Measurements from ENCODE around the gene KMT2C. TPM values are rescaled to one million over a fixed set of nuclear protein-coding genes. Genes with fewer than 3 reads are reported as not detected.

Gene KMT2C
- total and polyA plus RNA-seq, 4 donors = 5.8 to 123 (median 56.2) TPM

DNA sequence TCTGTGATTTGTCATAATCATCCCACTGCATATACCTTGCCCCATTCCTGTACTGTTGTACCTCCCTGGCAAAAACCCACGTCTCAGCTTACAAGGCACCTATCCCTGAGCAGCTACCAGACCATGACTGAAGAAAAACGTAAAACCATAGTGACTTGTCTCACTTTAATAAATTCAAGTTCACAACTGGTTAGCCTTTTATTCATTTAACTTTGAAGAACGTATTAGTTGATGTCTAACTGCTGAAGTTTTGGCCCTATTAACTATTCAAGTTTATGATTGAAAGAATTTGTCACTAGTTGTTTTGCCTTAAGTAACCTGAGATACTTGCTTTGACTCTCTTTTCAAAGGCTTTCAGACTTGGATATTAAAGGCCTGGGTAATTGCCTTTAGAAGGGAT lies 350.7 kb downstream of the KMT2C start:
- H3K27me3 ChIP-seq (ENCODE audit: control insufficient read depth in 1 of 2, insufficient read depth in 2 of 2, low read length in 1 of 2) = no peaks in the 10 kb centered on the region
- ATAC-seq (ENCODE audit: low FRiP score) (no peak), DNase-seq (no peak)
- H3K36me3 ChIP-seq (ENCODE audit: control insufficient read depth in 1 of 2, insufficient read depth in 2 of 2, low read length in 1 of 2) = no peaks in the 10 kb centered on the region
- no peak overlapping the region for H3K27ac ChIP-seq (ENCODE audit: low read depth in 1 of 2, low read length in 2 of 2)
- 92 to 93% methylated on average over 3 of the region's 3 CpGs for WGBS, 2 donors
- intact Hi-C loops (cut with DNase I) = no loop called here
- no peaks in the 10 kb centered on the region for H3K4me1 ChIP-seq (ENCODE audit: control insufficient read depth in 1 of 2, insufficient read depth in 2 of 2, low read length in 2 of 2)
- H3K9me3 ChIP-seq (ENCODE audit: control insufficient read depth, low read length) = no peaks in the 10 kb centered on the region
- no peak overlapping the region for H3K4me3 ChIP-seq (ENCODE audit: low read length in 2 of 2)

Other genes starting within 250 kb of the KMT2C start
- gene XRCC2, start 240.1 kb upstream of the KMT2C start, total RNA-seq = under 1 TPM; 0.19 to 0.57 TPM
- gene XRCC2, start 240.1 kb upstream of the KMT2C start, polyA plus RNA-seq = under 1 TPM in 1 of 2 donors, not detected in 1; 0.13 TPM